Cardiac atrium fibroblast (primary cell): ENCODE results near the gene PCDHGB2. TPM values are rescaled to one million over a fixed set of nuclear protein-coding genes. Genes with fewer than 3 reads are reported as not detected.

Source experiments
- total RNA-seq: library from RNA; depleted of rRNA; stranded (reverse); fragments of >200 nt; gene quantifications from 2 replicates; pipeline ENCODE4 v1.2.3, GENCODE V29; 2015

The PCDHGB2 gene
- total RNA-seq, 1 donor from 2014 or later = 3.2 TPM

DNA sequence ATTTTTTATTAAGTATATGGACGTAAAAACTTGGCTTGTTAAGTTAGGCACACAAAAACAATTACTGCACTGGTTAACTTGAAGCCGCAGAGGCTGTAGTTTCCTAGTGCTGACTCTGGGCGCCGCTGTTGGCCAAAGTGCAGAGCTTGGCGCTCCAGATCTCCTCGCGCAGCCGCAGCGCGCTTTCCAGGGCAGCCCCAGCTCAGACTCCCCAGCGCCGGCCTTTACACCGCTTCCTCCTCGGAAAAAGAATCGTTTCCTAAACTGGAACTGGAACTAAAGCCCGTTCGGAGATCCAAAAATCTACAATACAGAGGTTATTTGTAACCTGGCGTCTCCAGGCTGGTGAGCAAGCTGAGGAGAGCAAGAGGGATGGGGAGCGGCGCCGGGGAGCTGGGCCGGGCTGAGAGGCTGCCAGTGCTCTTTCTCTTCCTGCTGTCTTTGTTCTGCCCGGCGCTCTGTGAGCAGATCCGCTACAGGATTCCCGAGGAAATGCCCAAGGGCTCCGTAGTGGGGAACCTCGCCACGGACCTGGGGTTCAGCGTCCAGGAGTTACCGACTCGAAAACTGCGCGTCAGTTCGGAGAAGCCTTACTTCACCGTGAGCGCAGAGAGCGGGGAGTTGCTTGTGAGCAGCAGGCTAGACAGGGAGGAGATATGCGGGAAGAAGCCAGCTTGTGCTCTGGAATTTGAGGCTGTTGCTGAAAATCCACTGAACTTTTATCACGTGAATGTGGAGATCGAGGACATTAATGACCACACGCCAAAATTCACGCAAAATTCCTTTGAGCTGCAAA, 38.2 kb downstream of the PCDHGB2 start, which contains the start of gene PCDHGB5:
PCDHGB5 (plus strand) TSS at position 192 of the 796 bp plus-strand sequence; CDS start at position 373, 181 bp downstream.

GRCh38 chr5:141402553-141403243, 42.9 kb downstream of the PCDHGB2 start, which contains the start of gene PCDHGA9:
Gene PCDHGA9 (plus strand): TSS chr5:141402778. CDS start chr5:141402953, 175 bp downstream.

GRCh38 chr5:141407790-141408505, 48.2 kb downstream of the PCDHGB2 start, which contains the start of gene PCDHGB6:
Gene PCDHGB6 (plus strand): TSS chr5:141408021. CDS start chr5:141408203, 182 bp downstream.

Other genes with a start within 250 kb of the PCDHGB2 start
- gene PCDHB4, start 238.2 kb upstream of the PCDHGB2 start, total RNA-seq = 0.18 and 0.97 TPM in 2 replicates
- gene PCDHB5, start 224.8 kb upstream of the PCDHGB2 start, total RNA-seq = 1.3 and 4.5 TPM in 2 replicates
- 0.49 TPM in 1 of 2 replicates, not detected in the other for gene PCDHB6, start 209.9 kb upstream of the PCDHGB2 start, total RNA-seq
- gene PCDHB7, start 187.3 kb upstream of the PCDHGB2 start, total RNA-seq = 0.16 and 1.1 TPM in 2 replicates
- 0.49 TPM in 1 of 2 replicates, not detected in the other for gene PCDHB8, start 182.2 kb upstream of the PCDHGB2 start, total RNA-seq
- gene PCDHB16, start 177.6 kb upstream of the PCDHGB2 start, total RNA-seq = 0.54 TPM in 1 of 2 replicates, not detected in the other
- gene PCDHB9, start 172.8 kb upstream of the PCDHGB2 start, total RNA-seq = under 0.01 TPM in 1 of 2 replicates, not detected in the other
- 0.16 and 0.18 TPM in 2 replicates for gene PCDHB10, start 167.6 kb upstream of the PCDHGB2 start, total RNA-seq
- gene PCDHB11, start 160.4 kb upstream of the PCDHGB2 start, total RNA-seq = 0.18 and 0.65 TPM in 2 replicates
- gene PCDHB12, start 151.3 kb upstream of the PCDHGB2 start, total RNA-seq = 0.16 and 0.72 TPM in 2 replicates
- 0.16 and 0.90 TPM in 2 replicates for gene PCDHB13, start 146.1 kb upstream of the PCDHGB2 start, total RNA-seq
- gene PCDHB14, start 136.7 kb upstream of the PCDHGB2 start, total RNA-seq = 0.54 and 1.5 TPM in 2 replicates
- 1.8 TPM in 2 replicates for gene PCDHB15, start 114.6 kb upstream of the PCDHGB2 start, total RNA-seq
- gene SLC25A2, start 55.9 kb upstream of the PCDHGB2 start, total RNA-seq = not detected in 2 replicates
- 36.6 and 51.5 TPM in 2 replicates for gene TAF7, start 39.2 kb upstream of the PCDHGB2 start, total RNA-seq
- gene PCDHGA1, start 29.5 kb upstream of the PCDHGB2 start, total RNA-seq = 0.54 and 0.65 TPM in 2 replicates
- gene PCDHGA2, start 21.2 kb upstream of the PCDHGB2 start, total RNA-seq = 2.5 and 5.8 TPM in 2 replicates
- 2.0 and 2.9 TPM in 2 replicates for gene PCDHGA3, start 16.2 kb upstream of the PCDHGB2 start, total RNA-seq
- gene PCDHGB1, start 9.9 kb upstream of the PCDHGB2 start, total RNA-seq = 0.36 and 0.81 TPM in 2 replicates
- 4.7 and 6.3 TPM in 2 replicates for gene PCDHGA4, start 5.0 kb upstream of the PCDHGB2 start, total RNA-seq
- 0.32 and 2.2 TPM in 2 replicates for gene PCDHGA5, start 4.2 kb downstream of the PCDHGB2 start, total RNA-seq
- 1.8 and 2.4 TPM in 2 replicates for gene PCDHGB3, start 10.2 kb downstream of the PCDHGB2 start, total RNA-seq
- gene PCDHGA6, start 13.9 kb downstream of the PCDHGB2 start, total RNA-seq = 1.1 and 3.4 TPM in 2 replicates
- 3.6 and 5.8 TPM in 2 replicates for gene PCDHGA7, start 22.7 kb downstream of the PCDHGB2 start, total RNA-seq
- 14.1 and 16.8 TPM in 2 replicates for gene PCDHGB4, start 27.7 kb downstream of the PCDHGB2 start, total RNA-seq
- 0.18 and 1.8 TPM in 2 replicates for gene PCDHGA8, start 32.6 kb downstream of the PCDHGB2 start, total RNA-seq
- 21.7 and 22.2 TPM in 2 replicates for gene PCDHGB5, start 38.0 kb downstream of the PCDHGB2 start, total RNA-seq
- 1.4 and 2.6 TPM in 2 replicates for gene PCDHGA9, start 42.8 kb downstream of the PCDHGB2 start, total RNA-seq
- gene PCDHGB6, start 48.0 kb downstream of the PCDHGB2 start, total RNA-seq = 1.4 and 2.1 TPM in 2 replicates
- 3.4 and 5.0 TPM in 2 replicates for gene PCDHGA10, start 53.0 kb downstream of the PCDHGB2 start, total RNA-seq
- gene PCDHGB7, start 57.7 kb downstream of the PCDHGB2 start, total RNA-seq = 7.8 and 14.4 TPM in 2 replicates
- 10.2 and 12.8 TPM in 2 replicates for gene PCDHGA11, start 61.1 kb downstream of the PCDHGB2 start, total RNA-seq
- gene PCDHGA12, start 70.5 kb downstream of the PCDHGB2 start, total RNA-seq = 26.7 and 27.1 TPM in 2 replicates
- 40.8 and 83.1 TPM in 2 replicates for gene PCDHGC3, start 116.0 kb downstream of the PCDHGB2 start, total RNA-seq
- under 0.01 and 0.18 TPM in 2 replicates for gene PCDHGC4, start 125.0 kb downstream of the PCDHGB2 start, total RNA-seq
- gene PCDHGC5, start 129.1 kb downstream of the PCDHGB2 start, total RNA-seq = 0.54 and 0.65 TPM in 2 replicates